GM18498 (cell line): Measurements from ENCODE around the gene BIN1.

Experiments used
- ATAC-seq: cut with Tn5 transposase; IDR thresholded peaks from one replicate; pipeline ENCODE4 v1.9.1; 2021; ENCODE audit warnings: mild to moderate bottlenecking, moderate library complexity; ENCODE audit not compliant: unreplicated experiment

The BIN1 gene

GRCh38 chr2:127025359-127026166 is 81.4 kb downstream of the BIN1 start:
- peak; percentile 94 for ATAC-seq

DNA sequence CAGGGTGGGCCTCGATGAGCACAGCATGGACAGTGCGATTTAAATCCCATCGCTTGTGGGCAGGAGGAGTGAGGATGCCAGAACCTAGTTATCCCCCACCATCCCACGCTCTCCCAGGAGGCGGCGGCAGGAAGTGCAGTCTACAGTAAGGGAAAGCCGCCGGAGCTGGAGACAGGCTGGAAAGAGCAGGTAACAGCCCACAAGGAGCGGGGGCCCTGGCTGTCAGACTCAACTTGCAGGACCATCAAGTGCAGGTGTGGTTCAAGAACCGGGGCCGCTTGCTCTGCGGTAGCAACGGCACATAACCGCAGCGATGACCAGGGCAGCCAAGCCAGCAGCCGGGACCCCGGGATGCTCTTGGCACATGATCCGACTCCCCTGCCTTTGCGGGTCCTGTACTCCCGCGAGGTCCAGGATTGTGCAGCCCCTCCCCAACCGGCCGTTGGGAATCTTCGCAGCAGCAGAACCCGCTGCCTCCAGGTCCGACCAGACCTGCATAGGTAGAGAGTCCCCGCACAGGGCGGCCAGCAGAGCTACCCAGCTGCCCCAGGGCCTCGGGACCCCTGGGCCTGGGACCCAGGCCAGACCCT is 82.1 kb downstream of the BIN1 start:
- peak; percentile 17 for ATAC-seq

DNA sequence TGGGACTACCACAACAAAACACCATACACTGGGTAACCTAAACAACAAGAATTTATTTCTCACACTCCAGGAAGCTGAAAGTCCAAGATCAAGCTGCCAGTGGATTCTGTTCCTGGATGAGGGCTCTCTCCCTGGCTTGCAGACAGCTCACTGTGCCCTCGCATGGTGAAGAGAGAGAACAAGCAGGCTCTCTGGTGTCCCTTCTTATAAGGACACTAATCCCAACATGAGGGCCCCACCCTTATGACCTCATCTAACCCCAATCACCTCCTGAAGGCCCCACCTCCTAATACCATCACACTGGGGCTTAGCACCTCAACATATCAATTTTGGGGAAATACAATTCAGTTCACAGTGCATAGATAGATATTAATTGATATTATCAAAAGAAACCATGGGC is 83.5 kb downstream of the BIN1 start:
- ATAC-seq, result no peak

GRCh38 chr2:127022817-127023216 is 84.1 kb downstream of the BIN1 start:
- no peak for ATAC-seq

DNA sequence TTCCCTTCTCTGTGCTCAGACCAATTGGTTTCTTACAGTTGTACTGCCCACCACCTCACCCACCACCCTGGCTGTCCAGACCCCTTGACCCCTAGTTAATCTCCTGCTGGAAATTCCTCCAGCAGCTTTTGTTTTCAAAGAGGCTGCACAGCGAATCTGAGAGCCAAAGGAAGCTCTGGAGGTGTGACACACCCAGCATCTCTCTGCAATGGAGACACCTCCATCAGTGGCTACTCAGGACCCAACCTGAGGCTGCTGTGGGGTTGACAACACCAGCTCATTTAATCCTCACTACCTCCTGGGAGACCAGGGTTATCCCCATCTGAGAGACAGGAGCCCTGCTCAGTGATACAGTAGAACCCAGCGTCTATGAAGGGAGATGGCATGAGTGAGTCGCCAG is 86.4 kb downstream of the BIN1 start:
- no peak for ATAC-seq

DNA sequence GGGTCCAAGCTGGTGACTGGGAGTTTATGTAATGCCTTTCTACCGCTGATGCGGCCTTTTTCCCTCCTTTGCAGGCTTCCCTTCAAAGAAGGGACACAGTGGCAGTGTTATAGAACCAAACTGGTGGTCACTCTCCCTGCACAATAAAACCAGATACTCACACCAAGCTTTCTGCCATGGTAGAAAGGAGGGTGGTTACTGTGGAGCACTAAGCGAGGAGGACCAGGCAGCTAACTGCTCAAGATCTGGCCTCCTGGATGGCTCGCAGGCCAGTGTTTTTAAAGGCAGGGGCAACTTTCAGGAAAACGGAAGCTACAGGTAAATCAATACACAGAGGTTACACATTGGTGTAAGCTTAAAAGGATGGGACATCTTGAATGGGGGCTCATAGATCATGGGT is 89.4 kb downstream of the BIN1 start:
- no peak for ATAC-seq

DNA sequence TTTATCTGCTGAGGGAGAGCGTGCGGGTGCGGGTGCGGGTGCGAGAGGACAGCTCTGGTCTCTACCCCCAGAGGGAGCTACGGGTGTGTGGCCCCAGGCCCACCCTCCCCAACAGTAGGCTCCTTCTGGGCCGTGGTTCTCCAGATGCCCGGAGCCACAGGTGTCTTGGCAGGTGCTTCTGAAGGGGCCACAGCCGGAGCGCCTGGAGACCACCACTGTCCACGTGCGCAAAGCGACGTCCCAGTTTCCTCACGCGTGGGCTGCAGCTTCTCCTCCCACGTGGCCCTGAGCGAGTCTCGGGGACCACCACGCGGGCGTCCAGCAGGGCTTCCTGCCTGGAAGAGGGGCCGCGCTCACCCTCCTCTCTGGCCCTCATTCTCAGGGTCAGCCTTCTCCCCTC is 90.6 kb downstream of the BIN1 start:
- ATAC-seq, result no peak

DNA sequence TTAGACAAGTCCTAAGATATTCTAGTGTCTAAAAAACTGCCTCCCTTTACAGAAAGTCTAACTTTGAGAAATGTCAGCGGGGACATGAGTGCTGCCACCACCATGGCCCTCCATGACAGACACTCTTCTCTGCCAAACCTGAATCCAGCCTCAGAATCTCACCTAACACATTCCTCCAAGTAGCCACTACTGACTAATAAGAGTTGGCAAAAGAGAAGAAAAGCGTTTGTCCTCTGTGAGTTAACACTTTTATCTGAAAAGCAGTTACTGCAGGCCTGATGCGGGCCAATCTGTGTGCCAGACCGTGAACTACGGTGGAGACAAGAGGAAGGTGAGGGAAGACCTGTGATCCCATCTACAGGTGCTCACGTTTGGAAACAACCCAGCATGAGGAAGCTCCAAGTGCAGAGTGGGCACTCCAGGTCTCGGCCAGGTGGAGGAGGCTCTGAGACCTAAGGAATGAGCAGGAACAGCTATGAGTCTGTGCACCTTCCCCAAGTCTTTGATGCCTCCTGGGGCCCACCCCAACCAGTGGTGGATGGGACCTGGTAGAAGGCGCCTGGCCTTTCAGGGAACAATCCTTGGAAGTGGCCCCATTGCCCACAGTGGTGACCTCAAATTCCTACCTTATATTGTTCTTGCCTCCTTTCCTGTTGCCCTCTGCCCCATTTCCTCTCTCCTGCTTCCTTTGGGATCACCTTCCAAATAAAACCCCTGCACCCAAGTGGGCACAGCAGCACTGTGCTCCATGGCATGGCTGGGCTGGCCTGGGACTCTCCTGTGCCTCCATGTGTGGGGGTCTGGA is 91.6 kb downstream of the BIN1 start:
- ATAC-seq, result no peak

- ATAC-seq, result no peak
These were observed 92.3 kb downstream of the BIN1 start for GRCh38 chr2:127014630-127015029.

DNA sequence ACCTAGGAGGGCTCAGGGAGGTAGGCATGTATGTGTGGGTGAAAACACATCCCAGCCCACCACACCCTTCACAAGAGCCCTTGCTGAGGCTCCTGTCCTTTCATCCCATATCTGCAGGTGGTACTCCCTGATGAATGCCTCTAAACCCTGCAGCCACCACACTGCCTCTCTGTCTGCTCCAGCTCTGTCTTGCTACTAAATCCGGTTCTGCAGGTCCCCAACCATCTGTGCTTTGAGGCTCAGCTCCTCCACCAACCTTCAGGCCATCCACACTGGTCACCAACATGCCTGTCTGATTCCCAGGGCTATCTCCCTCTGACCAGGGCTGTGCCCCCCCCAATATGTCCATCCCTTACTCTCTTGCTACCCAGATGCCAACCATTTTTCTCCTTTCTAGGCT is 92.7 kb downstream of the BIN1 start:
- no peak for ATAC-seq

GRCh38 chr2:127012868-127013267 is 94.1 kb downstream of the BIN1 start:
- ATAC-seq, result no peak

GRCh38 chr2:127012215-127012614 is 94.7 kb downstream of the BIN1 start:
- ATAC-seq, result no peak

DNA sequence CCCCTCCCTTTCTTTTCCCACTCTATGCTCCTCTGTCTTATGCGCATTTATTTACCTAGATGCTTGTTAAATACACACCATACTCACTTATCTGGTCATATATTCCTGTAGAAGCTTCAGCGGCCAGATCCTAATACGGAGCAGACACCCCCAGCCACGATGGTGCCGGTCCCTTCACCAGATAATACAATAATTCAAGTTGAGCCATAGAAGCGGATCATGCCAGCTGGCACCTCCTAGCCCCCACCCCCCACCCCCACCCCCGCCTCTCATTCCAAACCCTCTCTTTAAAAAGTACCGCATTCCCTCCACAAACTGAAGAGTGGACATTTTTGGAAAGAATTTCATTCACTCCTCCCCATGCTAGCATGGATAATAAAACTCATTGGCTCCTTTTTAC is 95.2 kb downstream of the BIN1 start:
- ATAC-seq, result no peak

- ATAC-seq, result no peak
These were observed 95.7 kb downstream of the BIN1 start for GRCh38 chr2:127011231-127011661.

DNA sequence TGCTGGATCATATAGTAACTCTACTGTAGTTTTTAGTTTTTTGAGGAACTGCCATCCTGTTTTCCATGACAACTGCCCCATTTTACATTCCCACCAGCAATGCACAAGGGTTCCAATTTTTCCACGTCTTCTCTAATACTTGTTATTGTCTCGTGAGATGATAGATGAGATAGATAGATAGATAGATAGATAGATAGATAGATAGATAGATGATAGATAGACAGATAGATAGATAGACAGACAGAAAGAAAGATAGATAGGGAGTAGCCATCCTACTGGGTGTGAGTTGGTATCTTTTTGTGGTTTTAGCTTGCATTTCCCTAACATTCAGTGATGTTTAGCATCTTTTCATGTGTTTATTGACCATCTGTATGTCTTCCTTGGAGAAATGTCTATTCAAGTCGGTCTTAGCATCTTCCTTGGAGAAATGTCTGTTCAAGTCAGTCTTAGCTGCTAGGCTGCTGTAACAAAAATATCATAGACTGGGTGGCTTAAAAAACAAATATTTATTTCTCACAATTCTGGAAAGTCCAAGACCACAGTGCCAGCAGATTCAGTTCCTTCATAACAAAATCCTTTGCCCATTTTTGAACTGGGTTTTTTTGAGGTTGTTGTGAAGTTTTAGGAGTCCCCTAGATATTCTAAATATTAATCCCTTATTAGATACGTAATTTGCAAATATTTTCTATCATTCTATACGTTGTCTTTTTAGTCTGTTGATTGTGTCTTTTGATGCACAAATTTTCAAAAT is 98.5 kb downstream of the BIN1 start:
- no peak for ATAC-seq

DNA sequence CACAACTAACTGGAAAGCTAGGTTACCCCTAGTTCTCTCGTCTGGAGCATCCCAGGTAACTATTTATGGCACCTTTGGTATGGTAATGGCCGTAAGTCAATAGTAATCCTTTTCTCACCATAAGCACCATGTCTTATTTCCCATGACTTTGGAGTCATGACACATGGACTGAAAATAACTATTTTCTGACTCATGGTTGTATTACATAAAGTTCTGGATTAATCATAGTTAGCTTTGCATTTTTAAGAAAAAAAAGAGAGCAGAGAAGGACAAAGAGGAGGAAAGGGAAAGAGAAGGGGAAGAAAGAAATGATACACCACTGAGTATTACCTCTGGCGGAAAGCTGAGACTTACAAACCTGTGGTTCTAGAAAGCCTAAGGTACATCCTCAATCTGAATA is 99.3 kb downstream of the BIN1 start:
- no peak for ATAC-seq

DNA sequence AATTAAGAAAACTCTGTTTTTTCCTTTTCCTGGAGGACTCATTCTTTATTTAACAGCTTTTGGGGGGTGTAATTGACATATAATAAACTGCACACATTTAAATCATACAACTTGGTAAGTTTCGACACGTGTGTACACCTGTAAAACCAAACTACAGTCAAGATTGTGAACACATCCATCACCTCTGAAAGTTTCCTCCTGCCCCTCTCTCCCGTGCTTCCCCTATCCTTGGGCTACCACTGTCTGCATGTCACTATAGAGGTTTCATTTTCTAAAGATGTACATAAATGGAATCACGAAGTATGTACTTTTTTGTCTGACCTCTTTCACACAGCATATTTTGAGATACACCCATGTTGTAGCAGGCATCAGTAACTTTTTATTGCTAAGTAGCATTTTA is 100.0 kb downstream of the BIN1 start:
- ATAC-seq, result no peak

GRCh38 chr2:127004893-127005600 is 101.9 kb downstream of the BIN1 start:
- no peak for ATAC-seq

DNA sequence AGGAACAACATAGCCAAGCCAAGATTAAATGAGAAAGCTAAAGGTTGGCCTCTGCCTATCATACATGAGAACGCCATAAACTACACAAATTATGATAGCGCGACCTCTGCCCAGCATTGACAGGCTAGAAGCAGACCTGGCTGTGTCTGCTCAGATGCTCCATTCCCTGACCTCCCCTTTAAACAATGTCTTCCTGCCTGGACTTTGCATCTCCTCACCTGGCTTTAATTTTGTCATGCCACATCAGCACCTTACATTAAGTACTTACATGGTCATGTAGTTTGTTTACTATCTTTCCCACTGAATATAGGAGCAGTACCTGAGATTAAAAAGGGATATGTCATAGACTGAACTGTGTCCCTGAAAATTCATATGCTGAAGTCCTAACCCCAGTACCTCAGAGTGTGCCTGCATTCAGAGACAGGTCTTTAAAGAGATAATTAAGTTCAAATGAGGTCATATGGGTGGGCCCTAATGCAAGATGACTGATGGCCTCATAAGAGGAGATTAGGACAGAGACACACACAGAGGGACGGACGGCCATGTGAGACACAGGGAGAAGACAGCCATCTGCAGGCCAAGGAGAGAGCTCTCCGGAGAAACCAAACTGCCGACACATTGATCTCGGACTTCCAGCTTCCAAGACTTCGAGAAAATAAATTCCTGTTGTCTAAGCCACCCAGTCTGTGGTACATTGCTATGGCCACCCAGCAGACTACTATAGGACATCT is 103.7 kb downstream of the BIN1 start:
- ATAC-seq, result no peak

DNA sequence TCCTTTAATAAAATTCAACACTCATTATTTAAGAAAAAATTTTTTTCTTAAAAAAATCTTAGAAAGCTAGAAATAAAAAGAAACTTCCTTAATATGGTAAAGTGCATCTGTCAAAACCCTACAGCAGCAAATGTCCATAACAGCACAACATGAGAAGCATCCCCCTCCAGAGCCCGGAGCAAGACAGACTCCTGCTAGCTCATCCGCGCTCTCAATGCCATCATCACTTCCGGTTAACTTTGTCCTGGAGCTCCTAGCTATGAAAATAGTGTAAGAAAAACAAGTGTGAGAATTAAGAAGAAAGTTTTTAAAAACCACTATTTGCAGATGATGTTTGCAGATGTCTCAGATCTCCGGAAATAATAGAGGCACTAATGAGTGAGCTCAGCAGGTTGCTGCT is 105.2 kb downstream of the BIN1 start:
- no peak for ATAC-seq
